Measurements from ENCODE around the gene SDHA.
"Not testable (repeated sequence)": the region's sequence is repeated elsewhere in the genome, so short reads cannot be mapped to it uniquely, and the experiment has no call there.

Gene SDHA

GRCh38 chr5:198516-199196 lies 19.5 kb upstream of the SDHA start:
- DNase-seq, result no peak

- no peak for DNase-seq
Observed at GRCh38 chr5:199197-199949, 18.7 kb upstream of the SDHA start.

GRCh38 chr5:199950-200645 lies 18.0 kb upstream of the SDHA start:
- no peak for DNase-seq

- no peak for DNase-seq
Observed at GRCh38 chr5:200985-201384, 17.1 kb upstream of the SDHA start.

- DNase-seq, result no peak
Observed at GRCh38 chr5:201672-202071, 16.4 kb upstream of the SDHA start.

GRCh38 chr5:203246-203930 lies 14.7 kb upstream of the SDHA start:
- DNase-seq, result no peak

GRCh38 chr5:204001-204400 lies 14.1 kb upstream of the SDHA start:
- no peak for DNase-seq

- DNase-seq, result no peak
Observed at GRCh38 chr5:204462-204861, 13.7 kb upstream of the SDHA start.

- no peak for DNase-seq
Observed at GRCh38 chr5:204966-205670, 13.0 kb upstream of the SDHA start.

- no peak for DNase-seq
Observed at GRCh38 chr5:206406-206805, 11.7 kb upstream of the SDHA start.

GRCh38 chr5:206927-207536 lies 11.1 kb upstream of the SDHA start:
- no peak for DNase-seq

GRCh38 chr5:207599-207998 lies 10.5 kb upstream of the SDHA start:
- DNase-seq, result no peak

- no peak for DNase-seq
Observed at GRCh38 chr5:208449-209114, 9.5 kb upstream of the SDHA start.

- DNase-seq, result peak; percentile 3
Observed at GRCh38 chr5:213803-214395, 4.2 kb upstream of the SDHA start.

- peak; percentile 3 for DNase-seq
Observed at GRCh38 chr5:215256-215655, 2.9 kb upstream of the SDHA start.

GRCh38 chr5:216076-216475 lies 2.0 kb upstream of the SDHA start:
- DNase-seq, result not testable (repeated sequence)

- DNase-seq, result peak; percentile 9
Observed at GRCh38 chr5:218457-219291, 554 bp downstream of the SDHA start.

- peak; percentile 25 for DNase-seq
Observed at GRCh38 chr5:219460-219863, 1.3 kb downstream of the SDHA start.

- DNase-seq, result no peak
Observed at GRCh38 chr5:219991-220390, 1.9 kb downstream of the SDHA start.
